A549 treated with Mapracorat at 1 μM for 4 hours (cell line): ENCODE results near the gene NPIPA8. TPM values are rescaled to one million over a fixed set of nuclear protein-coding genes. Genes with fewer than 3 reads are reported as not detected.

ENCODE experiments used
- total RNA-seq: library from RNA; stranded (reverse); fragments of 200-300 nt; extraction: Qiagen RNA extraction; gene quantifications from 5 replicates; pipeline ENCODE4 v1.2.3, GENCODE V29; 2022

Gene NPIPA8
- total RNA-seq, result 0.37 to 1.1 TPM (median 0.73 TPM) in 5 replicates

GRCh38 chr16:18336636-18337035 is at the start of gene NPIPA8:
TSS of gene NPIPA8 (minus strand) at chr16:18336736. CDS start at chr16:18332662, 4,074 bp downstream.

Other genes starting within 250 kb of the NPIPA8 start
- gene NOMO2, start 225.4 kb upstream of the NPIPA8 start, total RNA-seq, result 101 to 110 TPM (median 102 TPM) in 5 replicates